Measurements from ENCODE around the gene TBRG1.

The TBRG1 gene

DNA sequence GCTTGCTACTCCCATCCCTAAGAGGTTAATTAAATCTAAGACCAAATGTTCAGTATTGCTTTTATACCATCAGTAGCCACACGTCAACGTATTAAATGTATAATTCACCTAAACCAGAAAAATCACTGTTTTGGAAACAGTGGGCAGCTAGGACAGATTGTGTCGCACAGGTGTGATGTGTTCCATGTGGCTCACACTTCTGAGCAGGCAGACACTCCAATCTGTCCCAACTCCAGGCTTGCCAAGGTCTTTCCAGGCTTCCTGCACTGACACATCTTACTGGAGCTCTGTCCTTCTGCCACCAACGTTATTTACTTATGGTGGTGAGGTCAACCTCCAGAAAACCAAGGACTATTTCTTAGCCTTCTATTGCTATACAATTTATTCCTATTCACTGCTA is 39.4 kb downstream of the TBRG1 start:
- no peak for DNase-seq (ENCODE audit: low spot score)

DNA sequence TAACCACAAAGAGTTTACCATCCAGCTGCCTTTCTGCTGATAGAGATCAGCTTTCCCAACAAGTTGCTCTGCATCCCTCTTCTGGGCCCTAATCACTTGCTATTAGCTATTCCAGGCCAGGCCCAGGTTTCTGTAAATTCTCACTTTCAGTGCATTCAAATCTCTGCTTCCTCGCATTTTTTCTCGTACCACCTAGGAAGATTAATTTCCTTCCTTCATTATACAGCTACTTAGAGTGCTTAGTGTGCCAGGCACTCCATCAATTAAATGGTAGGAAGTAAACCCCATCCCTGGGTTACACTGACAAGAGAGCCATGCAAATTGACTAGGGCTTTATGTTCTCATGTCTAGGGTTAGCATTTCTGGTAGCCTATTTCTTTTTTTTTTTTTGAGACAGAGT is 41.2 kb downstream of the TBRG1 start:
- no peak for DNase-seq (ENCODE audit: low spot score)

- no peak for DNase-seq (ENCODE audit: low spot score)
These were observed 44.9 kb downstream of the TBRG1 start for GRCh38 chr11:124667601-124668000.

GRCh38 chr11:124669193-124669592 is 46.5 kb downstream of the TBRG1 start:
- peak; percentile 59 for DNase-seq (ENCODE audit: low spot score)

- peak; percentile 4 for DNase-seq (ENCODE audit: low spot score)
These were observed 48.1 kb downstream of the TBRG1 start for GRCh38 chr11:124670732-124671131.

DNA sequence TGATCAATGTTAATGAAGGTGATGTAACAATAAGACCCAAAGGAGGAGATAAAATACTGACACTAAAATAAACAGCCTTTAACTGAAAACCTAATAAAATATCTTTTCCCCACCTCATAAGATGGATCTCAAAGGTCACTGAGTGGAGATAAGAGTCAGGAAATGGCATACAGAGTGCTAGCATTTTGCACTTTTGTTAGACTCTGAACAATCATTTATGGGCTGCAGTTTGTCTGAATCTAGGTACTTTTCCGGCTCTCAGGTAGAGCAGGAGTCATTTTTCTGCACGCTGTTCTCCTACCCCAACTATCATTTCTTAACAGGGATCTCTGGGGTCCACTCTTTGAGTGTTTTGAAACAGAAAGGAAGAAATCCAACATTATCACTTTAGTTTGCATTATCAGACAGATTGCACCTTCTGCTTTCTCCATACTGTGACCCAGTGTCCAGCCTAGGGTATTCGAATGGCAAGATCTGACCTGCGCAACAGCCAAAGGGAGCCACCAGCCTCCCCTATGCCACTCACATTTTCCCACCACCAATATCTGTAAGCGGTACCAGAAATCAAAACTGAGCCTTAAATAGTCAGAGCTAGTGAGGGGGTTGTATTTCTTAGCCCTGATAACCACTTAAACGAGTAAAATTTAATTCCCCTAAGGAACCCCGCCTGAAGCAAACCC is 50.0 kb downstream of the TBRG1 start:
- DNase-seq (ENCODE audit: low spot score), result no peak

GRCh38 chr11:124673333-124674167 is 50.9 kb downstream of the TBRG1 start, which contains the start of the genes SIAE and SPA17:
TSS of gene SIAE (minus strand) at chr11:124673739. CDS start at chr11:124673708, 31 bp downstream.
TSS of gene SPA17 (plus strand) at chr11:124673904. CDS start at chr11:124675265, 1,361 bp downstream.
- peak; percentile 92 for DNase-seq (ENCODE audit: low spot score)

DNA sequence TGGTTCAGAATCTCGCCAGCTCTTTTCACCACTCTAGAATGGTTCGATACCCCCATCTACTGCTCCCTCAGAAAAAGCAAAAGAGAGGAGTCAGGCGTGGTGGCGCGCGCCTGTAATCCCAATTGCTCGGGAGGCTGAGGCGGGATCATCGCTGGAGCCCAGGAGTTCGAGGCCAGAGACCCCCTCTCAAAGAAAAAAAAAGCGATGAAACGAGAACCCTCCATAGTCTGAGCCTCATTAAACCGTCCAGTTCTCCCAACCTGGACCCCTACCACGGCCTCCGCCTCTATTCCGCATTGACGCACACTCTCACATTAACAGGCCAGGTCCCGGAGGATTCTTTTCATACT is 51.5 kb downstream of the TBRG1 start:
- no peak for DNase-seq (ENCODE audit: low spot score)

DNA sequence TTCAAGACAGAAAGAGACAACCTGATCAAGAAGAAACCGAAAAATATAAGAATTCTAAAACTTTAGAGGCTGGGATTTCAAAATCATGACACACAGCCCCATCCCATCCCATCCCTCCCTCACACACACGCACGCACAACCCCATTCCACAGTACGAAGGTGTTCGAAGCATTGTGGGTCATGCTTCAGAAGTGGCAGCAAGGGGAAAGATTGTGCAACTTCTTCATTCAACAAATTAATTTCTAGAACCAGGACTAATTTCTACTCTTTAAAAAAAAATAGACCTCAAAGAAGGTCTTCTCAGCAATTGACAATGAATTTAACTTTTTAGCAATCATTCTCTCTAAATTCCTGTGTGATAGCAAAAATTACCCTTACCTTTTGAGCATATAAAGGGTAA is 51.9 kb downstream of the TBRG1 start:
- DNase-seq (ENCODE audit: low spot score), result no peak

DNA sequence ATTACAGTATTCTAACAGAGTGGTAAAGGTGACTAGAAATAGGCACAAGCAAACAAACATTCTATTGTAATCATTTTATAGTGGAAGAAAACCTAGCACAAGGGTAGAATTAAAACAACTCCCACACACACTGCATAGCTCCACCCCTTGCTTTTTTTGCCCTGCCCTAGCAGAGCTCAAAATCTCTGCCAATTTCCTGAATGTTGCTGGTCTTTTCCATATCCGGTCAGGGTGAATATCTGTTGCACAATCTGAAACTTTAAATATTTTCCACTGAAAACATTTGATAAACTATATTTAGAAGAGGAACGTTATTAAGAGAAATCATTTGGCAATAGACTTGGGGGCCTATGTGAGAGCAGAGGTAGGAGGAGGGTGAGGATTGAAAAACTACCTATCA is 53.7 kb downstream of the TBRG1 start:
- no peak for DNase-seq (ENCODE audit: low spot score)

- no peak for DNase-seq (ENCODE audit: low spot score)
These were observed 55.8 kb downstream of the TBRG1 start for GRCh38 chr11:124678416-124678815.

DNA sequence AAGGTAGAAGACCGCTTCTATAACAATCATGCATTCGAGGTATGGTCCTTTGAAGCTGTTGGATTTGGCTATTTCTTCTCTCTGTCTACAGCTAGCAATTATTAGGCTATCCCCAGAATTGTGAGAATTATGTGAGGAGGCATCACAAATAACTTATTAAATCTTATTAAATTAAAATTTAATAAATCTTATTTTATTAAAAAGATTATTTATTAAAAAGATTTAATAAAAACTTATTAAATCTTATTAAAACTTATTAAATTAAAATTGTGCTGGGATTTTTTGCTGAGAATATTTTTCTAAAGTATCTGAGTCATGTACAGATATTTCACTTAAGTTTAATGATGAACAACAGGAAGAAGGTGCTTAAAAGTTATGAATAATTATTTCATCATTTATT is 58.8 kb downstream of the TBRG1 start:
- DNase-seq (ENCODE audit: low spot score), result no peak

DNA sequence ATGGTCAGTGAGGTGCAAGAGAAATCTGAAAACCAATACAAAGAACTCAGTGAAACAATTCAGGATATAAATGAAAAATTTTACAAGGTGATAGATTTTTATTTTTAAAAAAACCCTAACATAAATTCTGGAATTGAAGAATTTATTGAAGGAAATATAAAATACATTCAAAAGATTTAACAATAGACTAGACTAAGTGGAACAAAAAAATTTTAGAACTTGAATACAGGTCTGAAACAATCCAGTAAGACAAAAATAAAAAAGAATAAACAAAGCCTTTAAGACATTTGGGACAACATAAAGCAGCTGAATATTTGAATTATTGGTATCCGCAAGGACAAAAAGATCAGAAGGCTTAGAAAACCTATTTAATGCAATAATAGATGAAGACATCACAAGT is 59.8 kb downstream of the TBRG1 start:
- DNase-seq (ENCODE audit: low spot score), result no peak
